ENCODE data around the gene ACAT2.
"Not testable (repeated sequence)": the region's sequence is repeated elsewhere in the genome, so short reads cannot be mapped to it uniquely, and the experiment has no call there.

ACAT2 gene

GRCh38 chr6:159813781-159814180, 51.9 kb downstream of the ACAT2 start:
- no peak for DNase-seq (ENCODE audit: low spot score)

GRCh38 chr6:159815410-159815809, 53.6 kb downstream of the ACAT2 start:
- DNase-seq (ENCODE audit: low spot score) = no peak

- DNase-seq (ENCODE audit: low spot score) = not testable (repeated sequence)
Measured at GRCh38 chr6:159816775-159817174, 54.9 kb downstream of the ACAT2 start.

- DNase-seq (ENCODE audit: low spot score) = no peak
Measured at GRCh38 chr6:159817951-159818739, 56.3 kb downstream of the ACAT2 start.

- no peak for DNase-seq (ENCODE audit: low spot score)
Measured at GRCh38 chr6:159819098-159819497, 57.3 kb downstream of the ACAT2 start.

GRCh38 chr6:159819932-159820640, 58.2 kb downstream of the ACAT2 start:
- DNase-seq (ENCODE audit: low spot score) = peak; percentile 18

GRCh38 chr6:159821122-159821521, 59.3 kb downstream of the ACAT2 start:
- no peak for DNase-seq (ENCODE audit: low spot score)

- no peak for DNase-seq (ENCODE audit: low spot score)
Measured at GRCh38 chr6:159821726-159822125, 59.9 kb downstream of the ACAT2 start.

GRCh38 chr6:159823953-159824352, 62.1 kb downstream of the ACAT2 start:
- no peak for DNase-seq (ENCODE audit: low spot score)

- not testable (repeated sequence) for DNase-seq (ENCODE audit: low spot score)
Measured at GRCh38 chr6:159824690-159825089, 62.8 kb downstream of the ACAT2 start.

GRCh38 chr6:159826004-159826403, 64.2 kb downstream of the ACAT2 start:
- no peak for DNase-seq (ENCODE audit: low spot score)

- DNase-seq (ENCODE audit: low spot score) = no peak
Measured at GRCh38 chr6:159826968-159827647, 65.3 kb downstream of the ACAT2 start.

- DNase-seq (ENCODE audit: low spot score) = no peak
Measured at GRCh38 chr6:159828074-159828473, 66.2 kb downstream of the ACAT2 start.

Data from germinal center (tissue), 1 donor.